Thoracic aorta (tissue), 2 donors: ENCODE results near the gene BNIPL. TPM values are rescaled to one million over a fixed set of nuclear protein-coding genes. Genes with fewer than 3 reads are reported as not detected.

Experiments used
- ATAC-seq: fragments of 150-250 bp; one replicate; pipeline ENCODE4 v1.8.0; 2017; ENCODE audit warnings: low read depth; ENCODE audit not compliant: insufficient number of reproducible peaks, low FRiP score
- DNase-seq: peaks from one replicate; pipeline ENCODE4 v3.0.0-alpha.2; 2020; ENCODE audit warnings: low spot score
- H3K27ac ChIP-seq, 2 donors: fragments of 200-600 bp; sonication (generic); 1 replicate in 1 of 2; 2 replicates in 1 of 2; pipeline ENCODE4 v1.5.1; 2016; ENCODE audit warnings: mild to moderate bottlenecking in 2 of 2, moderate library complexity in 2 of 2
- H3K27me3 ChIP-seq: fragments of 200-600 bp; sonication (generic); replicated peaks from 2 replicates; pipeline ENCODE4 v1.6.0; 2016; ENCODE audit warnings: mild to moderate bottlenecking; ENCODE audit not compliant: insufficient read depth
- H3K36me3 ChIP-seq: fragments of 200-600 bp; sonication (generic); one replicate; pipeline ENCODE4 v1.5.1; 2016
- H3K4me1 ChIP-seq, 2 donors: fragments of 200-600 bp; sonication (generic); 1 replicate in 1 of 2; 2 replicates in 1 of 2; pipeline versions ENCODE4 v1.5.1 to v1.6.0; 2016; ENCODE audit warnings: low read depth in 2 of 2, mild to moderate bottlenecking in 1 of 2; ENCODE audit not compliant: control insufficient read depth in 1 of 2
- H3K4me3 ChIP-seq: fragments of 200-600 bp; sonication (generic); 2 replicates; pipeline ENCODE4 v1.5.1; 2016; ENCODE audit warnings: mild to moderate bottlenecking
- H3K9me3 ChIP-seq: fragments of 200-600 bp; sonication (generic); 2 replicates; pipeline ENCODE4 v1.5.1; 2016
- CTCF ChIP-seq: fragments of 200-600 bp; sonication (generic); IDR thresholded peaks from one replicate; pipeline ENCODE4 v1.5.1; 2019; ENCODE audit warnings: antibody characterized with exemption
- total RNA-seq, 2 donors: library from RNA; depleted of rRNA; stranded (reverse); fragments of >200 nt; gene quantifications; one replicate each; pipeline versions ENCODE4 v1.1.0 to v1.2.3, GENCODE V29; 2016

Gene BNIPL
- total RNA-seq, 2 donors from 2014 or later: 0.14 to 2.6 TPM

GRCh38 chr1:151000408-151000807 lies 36.0 kb upstream of the BNIPL start:
- peaks cover 26 to 33% of the 10 kb centered on the region in 2 donors for H3K4me1 ChIP-seq
- peaks cover 30% of the 10 kb centered on the region for H3K36me3 ChIP-seq
- H3K4me3 ChIP-seq: no peak overlapping the region
- DNase-seq: no peak
- no peaks in the 10 kb centered on the region for H3K9me3 ChIP-seq
- ATAC-seq: no peak
- no peak overlapping the region for H3K27ac ChIP-seq
- no peaks in the 10 kb centered on the region for H3K27me3 ChIP-seq
- no peak for TF ChIP-seq CTCF

- peaks cover 27 to 36% of the 10 kb centered on the region in 2 donors for H3K4me1 ChIP-seq
- no peak overlapping the region for H3K27ac ChIP-seq
- no peak for ATAC-seq
- H3K9me3 ChIP-seq: no peaks in the 10 kb centered on the region
- TF ChIP-seq CTCF: no peak
- H3K4me3 ChIP-seq: no peak overlapping the region
- H3K27me3 ChIP-seq: no peaks in the 10 kb centered on the region
- H3K36me3 ChIP-seq: peaks cover 28% of the 10 kb centered on the region
- DNase-seq: no peak
Observed at GRCh38 chr1:151001602-151002001, 34.8 kb upstream of the BNIPL start.

GRCh38 chr1:151002051-151002450 lies 34.3 kb upstream of the BNIPL start:
- peaks cover 24% of the 10 kb centered on the region for H3K36me3 ChIP-seq
- H3K27me3 ChIP-seq: no peaks in the 10 kb centered on the region
- TF ChIP-seq CTCF: no peak
- peaks cover 29 to 39% of the 10 kb centered on the region in 2 donors for H3K4me1 ChIP-seq
- H3K9me3 ChIP-seq: no peaks in the 10 kb centered on the region
- ATAC-seq: no peak
- H3K27ac ChIP-seq: no peak overlapping the region
- no peak for DNase-seq
- no peak overlapping the region for H3K4me3 ChIP-seq

GRCh38 chr1:151002611-151003010 lies 33.8 kb upstream of the BNIPL start:
- ATAC-seq: no peak
- H3K9me3 ChIP-seq: no peaks in the 10 kb centered on the region
- peaks cover 18% of the 10 kb centered on the region for H3K36me3 ChIP-seq
- no peak overlapping the region for H3K4me3 ChIP-seq
- H3K4me1 ChIP-seq: peaks cover 34 to 44% of the 10 kb centered on the region in 2 donors
- no peak overlapping the region for H3K27ac ChIP-seq
- no peak for DNase-seq
- no peak for TF ChIP-seq CTCF
- no peaks in the 10 kb centered on the region for H3K27me3 ChIP-seq

DNA sequence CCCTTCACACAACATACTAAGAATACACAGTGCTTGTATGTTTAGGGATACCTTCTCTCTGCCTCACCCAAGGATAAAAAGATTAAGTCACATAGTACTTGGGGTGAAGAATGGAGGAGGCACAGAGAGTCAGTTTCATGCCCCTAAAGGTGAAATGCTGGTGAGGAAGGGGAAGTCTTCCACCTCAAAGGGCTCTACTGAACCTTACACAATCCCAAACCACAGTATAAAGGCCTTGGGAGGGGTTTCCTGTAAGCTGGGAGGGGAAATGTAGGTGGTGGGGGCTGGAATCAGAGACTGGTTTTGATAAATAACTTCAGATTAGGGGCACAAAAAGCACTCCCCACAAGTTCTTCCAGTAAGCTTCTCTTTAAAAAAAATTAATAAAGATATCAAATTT lies 33.2 kb upstream of the BNIPL start:
- DNase-seq: no peak
- H3K9me3 ChIP-seq: no peaks in the 10 kb centered on the region
- no peak for ATAC-seq
- no peaks in the 10 kb centered on the region for H3K27me3 ChIP-seq
- TF ChIP-seq CTCF: no peak
- peaks cover 13% of the 10 kb centered on the region for H3K36me3 ChIP-seq
- no peak overlapping the region for H3K27ac ChIP-seq
- no peak overlapping the region for H3K4me3 ChIP-seq
- H3K4me1 ChIP-seq: peaks cover 36 to 48% of the 10 kb centered on the region in 2 donors
